Osteocyte (in vitro differentiated cells): ENCODE measurements around the gene GDF10. TPM values are rescaled to one million over a fixed set of nuclear protein-coding genes. Genes with fewer than 3 reads are reported as not detected.

Experiments used
- DNase-seq: peaks from one replicate; pipeline ENCODE4 v3.0.0; 2021; ENCODE audit warnings: mixed read lengths; ENCODE audit not compliant: unreplicated experiment; ENCODE audit errors: extremely low spot score
- H3K27ac Mint-ChIP-seq: one replicate; pipeline ENCODE4 v1.8.0; 2021; ENCODE audit warnings: mild to moderate bottlenecking, mixed read lengths; ENCODE audit not compliant: unreplicated experiment
- H3K27me3 Mint-ChIP-seq: one replicate; pipeline ENCODE4 v1.8.0; 2021; ENCODE audit warnings: mixed read lengths; ENCODE audit not compliant: unreplicated experiment
- H3K36me3 Mint-ChIP-seq: one replicate; pipeline ENCODE4 v1.8.0; 2021; ENCODE audit warnings: mixed read lengths; ENCODE audit not compliant: unreplicated experiment
- H3K4me1 Mint-ChIP-seq: one replicate; pipeline ENCODE4 v1.8.0; 2021; ENCODE audit warnings: mixed read lengths; ENCODE audit not compliant: unreplicated experiment
- H3K4me3 Mint-ChIP-seq: one replicate; pipeline ENCODE4 v1.8.0; 2021; ENCODE audit warnings: mild to moderate bottlenecking, moderate library complexity, mixed read lengths; ENCODE audit not compliant: unreplicated experiment
- H3K9me3 Mint-ChIP-seq: one replicate; pipeline ENCODE4 v1.8.0; 2021; ENCODE audit warnings: mixed read lengths; ENCODE audit not compliant: unreplicated experiment
- total RNA-seq: library from RNA; stranded (reverse); gene quantifications from 2 replicates; pipeline ENCODE4 v1.2.1, GENCODE V29; 2021
- TF ChIP-seq, protein P1 (sequence below): fragments of 200-600 bp; sonication (generic); IDR thresholded peaks from 2 replicates; pipeline ENCODE4 v1.5.0; 2021; ENCODE audit warnings: antibody characterized with exemption, mild to moderate bottlenecking, moderate library complexity

The GDF10 gene
- total RNA-seq, 1 donor from 2014 or later, result not detected

GRCh38 chr10:47288236-47288635 is 11.8 kb upstream of the GDF10 start:
- Mint-ChIP-seq H3K27ac (no peak overlapping the region), H3K27me3 (peaks cover 22% of the 10 kb centered on the region), H3K9me3 (no peaks in the 10 kb centered on the region), H3K4me1 (no peaks in the 10 kb centered on the region), H3K4me3 (no peak overlapping the region), H3K36me3 (no peaks in the 10 kb centered on the region)
- TF ChIP-seq, protein P1, sequence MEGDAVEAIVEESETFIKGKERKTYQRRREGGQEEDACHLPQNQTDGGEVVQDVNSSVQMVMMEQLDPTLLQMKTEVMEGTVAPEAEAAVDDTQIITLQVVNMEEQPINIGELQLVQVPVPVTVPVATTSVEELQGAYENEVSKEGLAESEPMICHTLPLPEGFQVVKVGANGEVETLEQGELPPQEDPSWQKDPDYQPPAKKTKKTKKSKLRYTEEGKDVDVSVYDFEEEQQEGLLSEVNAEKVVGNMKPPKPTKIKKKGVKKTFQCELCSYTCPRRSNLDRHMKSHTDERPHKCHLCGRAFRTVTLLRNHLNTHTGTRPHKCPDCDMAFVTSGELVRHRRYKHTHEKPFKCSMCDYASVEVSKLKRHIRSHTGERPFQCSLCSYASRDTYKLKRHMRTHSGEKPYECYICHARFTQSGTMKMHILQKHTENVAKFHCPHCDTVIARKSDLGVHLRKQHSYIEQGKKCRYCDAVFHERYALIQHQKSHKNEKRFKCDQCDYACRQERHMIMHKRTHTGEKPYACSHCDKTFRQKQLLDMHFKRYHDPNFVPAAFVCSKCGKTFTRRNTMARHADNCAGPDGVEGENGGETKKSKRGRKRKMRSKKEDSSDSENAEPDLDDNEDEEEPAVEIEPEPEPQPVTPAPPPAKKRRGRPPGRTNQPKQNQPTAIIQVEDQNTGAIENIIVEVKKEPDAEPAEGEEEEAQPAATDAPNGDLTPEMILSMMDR, result no peak
- DNase-seq, result peak; percentile 64

DNA sequence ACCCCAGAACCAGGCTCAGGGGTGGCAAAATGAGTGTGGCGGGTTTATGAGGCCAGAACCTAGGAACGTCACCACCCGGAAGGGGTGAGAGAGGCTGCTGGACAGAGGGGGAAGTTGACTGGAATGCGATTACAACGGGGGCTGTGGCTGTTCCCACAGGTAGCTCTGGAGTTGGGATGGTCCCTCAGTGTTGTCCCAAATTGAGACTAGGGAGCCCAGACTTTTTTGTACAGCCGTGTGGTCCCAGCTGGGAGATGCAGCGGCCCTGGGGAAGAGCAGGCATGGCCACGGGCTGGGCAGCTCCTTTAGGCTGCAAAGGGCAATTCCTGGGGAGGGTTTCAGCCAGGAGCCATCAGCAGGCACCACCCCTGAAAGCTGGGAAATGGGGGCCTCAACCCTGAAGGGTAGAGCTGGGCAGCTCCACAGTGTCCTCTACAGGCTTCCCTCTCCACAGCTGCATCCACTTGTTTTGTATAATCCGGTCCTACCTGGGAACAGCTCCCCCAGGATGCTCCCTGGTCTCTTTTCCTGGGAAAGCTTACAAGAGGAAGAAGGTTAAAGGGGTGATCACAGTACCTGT is 11.0 kb upstream of the GDF10 start:
- Mint-ChIP-seq H3K9me3 (no peaks in the 10 kb centered on the region), H3K27ac (no peak overlapping the region), H3K27me3 (peaks cover 27% of the 10 kb centered on the region), H3K4me3 (no peak overlapping the region), H3K36me3 (no peaks in the 10 kb centered on the region), H3K4me1 (no peaks in the 10 kb centered on the region)
- TF ChIP-seq, protein P1, result no peak
- DNase-seq, result peak; percentile 75

- Mint-ChIP-seq H3K36me3 (no peaks in the 10 kb centered on the region), H3K4me3 (no peak overlapping the region), H3K27me3 (peaks cover 29% of the 10 kb centered on the region), H3K27ac (no peak overlapping the region), H3K4me1 (no peaks in the 10 kb centered on the region), H3K9me3 (no peaks in the 10 kb centered on the region)
- TF ChIP-seq, protein P1, result no peak
- DNase-seq, result no peak
Observed at GRCh38 chr10:47289921-47290320, 10.1 kb upstream of the GDF10 start.

- TF ChIP-seq, protein P1, result no peak
- peaks cover 33% of the 10 kb centered on the region for H3K27me3 Mint-ChIP-seq
- H3K9me3 Mint-ChIP-seq, result no peaks in the 10 kb centered on the region
- DNase-seq, result peak; percentile 57
- H3K27ac Mint-ChIP-seq, result no peak overlapping the region
- H3K4me1 Mint-ChIP-seq, result no peaks in the 10 kb centered on the region
- no peak overlapping the region for H3K4me3 Mint-ChIP-seq
- H3K36me3 Mint-ChIP-seq, result no peaks in the 10 kb centered on the region
Observed at GRCh38 chr10:47290338-47290737, 9.7 kb upstream of the GDF10 start.

DNA sequence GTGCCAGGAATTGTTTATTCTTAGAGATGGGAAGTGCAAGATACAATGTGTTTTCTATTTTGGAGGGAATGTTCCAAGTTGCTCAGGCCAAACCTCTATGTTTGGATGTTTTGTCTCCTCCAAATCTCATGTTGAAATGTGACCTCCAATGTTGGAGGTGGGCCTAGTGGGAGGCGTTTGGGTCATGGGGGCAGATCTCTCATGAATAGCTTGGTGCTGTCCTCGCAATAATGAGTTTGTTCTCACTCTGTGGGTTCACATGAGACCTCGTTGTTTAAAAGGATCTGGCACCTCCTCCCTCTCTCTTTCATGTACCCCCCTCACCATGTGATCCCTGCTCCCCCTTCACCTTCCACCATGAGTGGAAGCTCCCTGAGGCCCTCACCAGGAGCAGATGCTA is 8.3 kb upstream of the GDF10 start:
- Mint-ChIP-seq H3K4me1 (peaks cover 4% of the 10 kb centered on the region), H3K36me3 (no peaks in the 10 kb centered on the region), H3K27ac (no peak overlapping the region), H3K27me3 (peaks cover 38% of the 10 kb centered on the region), H3K9me3 (no peaks in the 10 kb centered on the region), H3K4me3 (no peak overlapping the region)
- peak; percentile 10 for DNase-seq
- TF ChIP-seq, protein P1, result no peak
